Suprapubic skin (tissue), 4 donors: ENCODE data around the gene APOH. TPM values are rescaled to one million over a fixed set of nuclear protein-coding genes. Genes with fewer than 3 reads are reported as not detected.

Source experiments
- DNase-seq, 2 donors: peaks; one replicate each; pipeline ENCODE4 v3.0.0-alpha.2; 2019; ENCODE audit warnings: low spot score in 2 of 2
- H3K27ac ChIP-seq: fragments of 200-600 bp; sonication (generic); one replicate; pipeline ENCODE4 v1.5.1; 2019
- H3K27me3 ChIP-seq: fragments of 200-600 bp; sonication (generic); one replicate; pipeline ENCODE4 v1.5.1; 2019
- H3K36me3 ChIP-seq: fragments of 200-600 bp; sonication (generic); one replicate; pipeline ENCODE4 v1.5.1; 2019
- H3K4me1 ChIP-seq: fragments of 200-600 bp; sonication (generic); one replicate; pipeline ENCODE4 v1.5.1; 2019
- H3K4me3 ChIP-seq: fragments of 200-600 bp; sonication (generic); one replicate; pipeline ENCODE4 v1.5.1; 2019; ENCODE audit warnings: mild to moderate bottlenecking
- H3K9me3 ChIP-seq: fragments of 200-600 bp; sonication (generic); one replicate; pipeline ENCODE4 v1.5.1; 2019
- CTCF ChIP-seq, 2 donors: fragments of 200-600 bp in 1 of 2; fragments of 450-650 bp in 1 of 2; sonication (generic) in 1 of 2; IDR thresholded peaks; one replicate each; pipeline ENCODE4 v1.5.1; 2016 to 2019; ENCODE audit warnings: antibody characterized with exemption in 2 of 2, mild to moderate bottlenecking in 1 of 2, moderate library complexity in 1 of 2
- EP300 ChIP-seq: sonication (generic); formaldehyde crosslinking; IDR thresholded peaks from one replicate; pipeline ENCODE4 v1.6.1; 2017; ENCODE audit warnings: antibody characterized with exemption
- POLR2A ChIP-seq, 2 donors: fragments of 450-650 bp; IDR thresholded peaks; one replicate each; pipeline ENCODE4 v1.6.1; 2017; ENCODE audit warnings: antibody characterized with exemption in 2 of 2, mild to moderate bottlenecking in 2 of 2, moderate library complexity in 2 of 2
- POLR2AphosphoS5 ChIP-seq, 3 donors: sonication (generic); formaldehyde crosslinking; IDR thresholded peaks; one replicate each; pipeline ENCODE4 v1.6.1; 2017; ENCODE audit warnings: antibody characterized with exemption in 3 of 3
- WGBS: methylation state at CpG from one replicate; pipeline ENCODE4 v1.1.5; 2018; 5-methylcytosine and 5-hydroxymethylcytosine counted together
- total RNA-seq, 4 donors: library from RNA; depleted of rRNA; stranded (reverse); fragments of >200 nt; gene quantifications; one replicate each; pipeline ENCODE4 v1.1.0, GENCODE V29; 2016

APOH gene
- total RNA-seq, 4 donors from 2014 or later, result 6.1 TPM; not detected in 3

GRCh38 chr17:66272811-66273585 is 43.8 kb upstream of the APOH start:
- Histone ChIP-seq H3K36me3 (no peaks in the 10 kb centered on the region), H3K9me3 (no peaks in the 10 kb centered on the region), H3K27ac (no peak overlapping the region), H3K27me3 (no peaks in the 10 kb centered on the region), H3K4me1 (no peaks in the 10 kb centered on the region), H3K4me3 (no peak overlapping the region)
- 47% methylated on average over 5 of the region's 5 CpGs for WGBS
- TF ChIP-seq EP300 (no peak), POLR2A (IDR thresholded peaks at IDR 0.05) (no peak), CTCF (IDR thresholded peaks at IDR 0.05) (no peak), POLR2AphosphoS5 (IDR thresholded peaks at IDR 0.05) (no peak)
- DNase-seq, result no peak

- H3K36me3 ChIP-seq, result no peaks in the 10 kb centered on the region
- H3K27ac ChIP-seq, result no peak overlapping the region
- H3K9me3 ChIP-seq, result no peaks in the 10 kb centered on the region
- H3K4me1 ChIP-seq, result no peaks in the 10 kb centered on the region
- TF ChIP-seq POLR2A (IDR thresholded peaks at IDR 0.05), result no peak
- TF ChIP-seq CTCF (IDR thresholded peaks at IDR 0.05), result no peak
- 98% methylated on average over 3 of the region's 3 CpGs for WGBS
- no peaks in the 10 kb centered on the region for H3K27me3 ChIP-seq
- no peak overlapping the region for H3K4me3 ChIP-seq
- DNase-seq, result no peak
These were observed 42.3 kb upstream of the APOH start for GRCh38 chr17:66271512-66271911.

- Histone ChIP-seq H3K4me1 (no peaks in the 10 kb centered on the region), H3K27me3 (no peaks in the 10 kb centered on the region), H3K36me3 (no peaks in the 10 kb centered on the region), H3K4me3 (no peak overlapping the region), H3K9me3 (no peaks in the 10 kb centered on the region), H3K27ac (no peak overlapping the region)
- WGBS, result 93% methylated on average over 2 of the region's 2 CpGs
- no peak for TF ChIP-seq EP300
- no peak for TF ChIP-seq POLR2A (IDR thresholded peaks at IDR 0.05)
- TF ChIP-seq POLR2AphosphoS5 (IDR thresholded peaks at IDR 0.05), result no peak
- no peak for TF ChIP-seq CTCF (IDR thresholded peaks at IDR 0.05)
- DNase-seq, result no peak
These were observed 40.9 kb upstream of the APOH start for GRCh38 chr17:66270106-66270505.

- Histone ChIP-seq H3K4me3 (no peak overlapping the region), H3K27me3 (no peaks in the 10 kb centered on the region), H3K9me3 (no peaks in the 10 kb centered on the region), H3K27ac (no peak overlapping the region), H3K4me1 (no peaks in the 10 kb centered on the region), H3K36me3 (no peaks in the 10 kb centered on the region)
- WGBS, result 46% methylated on average over 8 of the region's 8 CpGs
- no peak for DNase-seq
- no peak for TF ChIP-seq EP300
- no peak for TF ChIP-seq POLR2A (IDR thresholded peaks at IDR 0.05)
- TF ChIP-seq CTCF (IDR thresholded peaks at IDR 0.05), result no peak
- no peak for TF ChIP-seq POLR2AphosphoS5 (IDR thresholded peaks at IDR 0.05)
These were observed 39.2 kb upstream of the APOH start for GRCh38 chr17:66268247-66268927.

GRCh38 chr17:66264696-66265095 is 35.5 kb upstream of the APOH start:
- Histone ChIP-seq H3K36me3 (no peaks in the 10 kb centered on the region), H3K4me3 (no peak overlapping the region), H3K27me3 (no peaks in the 10 kb centered on the region), H3K4me1 (no peaks in the 10 kb centered on the region), H3K27ac (no peak overlapping the region), H3K9me3 (no peaks in the 10 kb centered on the region)
- TF ChIP-seq CTCF (IDR thresholded peaks at IDR 0.05) (no peak), POLR2AphosphoS5 (IDR thresholded peaks at IDR 0.05) (no peak), POLR2A (IDR thresholded peaks at IDR 0.05) (no peak), EP300 (no peak)
- 92% methylated on average over 5 of the region's 5 CpGs for WGBS
- DNase-seq, result no peak
